Measurements from ENCODE around the gene MED10.
"Not testable (repeated sequence)": the region's sequence is repeated elsewhere in the genome, so short reads cannot be mapped to it uniquely, and the experiment has no call there.

MED10 gene

GRCh38 chr5:6372251-6373080 lies 5.9 kb downstream of the MED10 start:
- DNase-seq (ENCODE audit: low spot score) = no peak

GRCh38 chr5:6371079-6371810 lies 7.1 kb downstream of the MED10 start:
- no peak for DNase-seq (ENCODE audit: low spot score)

- no peak for DNase-seq (ENCODE audit: low spot score)
Measured at GRCh38 chr5:6370580-6370979, 7.8 kb downstream of the MED10 start.

- no peak for DNase-seq (ENCODE audit: low spot score)
Measured at GRCh38 chr5:6365977-6366590, 12.3 kb downstream of the MED10 start.

- DNase-seq (ENCODE audit: low spot score) = peak; percentile 16
Measured at GRCh38 chr5:6365142-6365976, 13.0 kb downstream of the MED10 start.

- not testable (repeated sequence) for DNase-seq (ENCODE audit: low spot score)
Measured at GRCh38 chr5:6363454-6364011, 14.8 kb downstream of the MED10 start.

GRCh38 chr5:6362846-6363245 lies 15.5 kb downstream of the MED10 start:
- DNase-seq (ENCODE audit: low spot score) = no peak

- DNase-seq (ENCODE audit: low spot score) = no peak
Measured at GRCh38 chr5:6361101-6361500, 17.2 kb downstream of the MED10 start.

GRCh38 chr5:6360323-6361072 lies 17.8 kb downstream of the MED10 start:
- DNase-seq (ENCODE audit: low spot score) = no peak

- DNase-seq (ENCODE audit: low spot score) = no peak
Measured at GRCh38 chr5:6359555-6360322, 18.6 kb downstream of the MED10 start.

GRCh38 chr5:6358434-6358820 lies 19.9 kb downstream of the MED10 start:
- no peak for DNase-seq (ENCODE audit: low spot score)

GRCh38 chr5:6357817-6358433 lies 20.4 kb downstream of the MED10 start:
- DNase-seq (ENCODE audit: low spot score) = not testable (repeated sequence)

- no peak for DNase-seq (ENCODE audit: low spot score)
Measured at GRCh38 chr5:6356578-6357164, 21.7 kb downstream of the MED10 start.

- no peak for DNase-seq (ENCODE audit: low spot score)
Measured at GRCh38 chr5:6355294-6355693, 23.1 kb downstream of the MED10 start.

GRCh38 chr5:6354848-6355247 lies 23.5 kb downstream of the MED10 start:
- DNase-seq (ENCODE audit: low spot score) = no peak

- DNase-seq (ENCODE audit: low spot score) = no peak
Measured at GRCh38 chr5:6353602-6354302, 24.6 kb downstream of the MED10 start.

- DNase-seq (ENCODE audit: low spot score) = no peak
Measured at GRCh38 chr5:6350277-6351090, 27.9 kb downstream of the MED10 start.

GRCh38 chr5:6349387-6349786 lies 29.0 kb downstream of the MED10 start:
- DNase-seq (ENCODE audit: low spot score) = no peak

Measured in COLO829 (cell line).